GM18508 (cell line): ENCODE results near the gene CLEC2B.
"Not testable (repeated sequence)": the region's sequence is repeated elsewhere in the genome, so short reads cannot be mapped to it uniquely, and the experiment has no call there.

ENCODE experiments used
- ATAC-seq: cut with Tn5 transposase; IDR thresholded peaks from one replicate; pipeline ENCODE4 v1.9.1; 2021; ENCODE audit warnings: moderate number of reproducible peaks; ENCODE audit not compliant: insufficient read depth, unreplicated experiment

CLEC2B gene

GRCh38 chr12:9869307-9870161 is at the start of gene CLEC2B:
TSS of gene CLEC2B (minus strand) at chr12:9869354.
- no peak for ATAC-seq

- no peak for ATAC-seq
Measured at GRCh38 chr12:9911708-9912107, 42.6 kb upstream of the CLEC2B start.

- ATAC-seq, result no peak
Measured at GRCh38 chr12:9910716-9911421, 41.7 kb upstream of the CLEC2B start.

GRCh38 chr12:9909724-9910123 is 40.6 kb upstream of the CLEC2B start:
- no peak for ATAC-seq

- ATAC-seq, result no peak
Measured at GRCh38 chr12:9908350-9908749, 39.2 kb upstream of the CLEC2B start.

GRCh38 chr12:9907769-9908168 is 38.6 kb upstream of the CLEC2B start:
- no peak for ATAC-seq

- no peak for ATAC-seq
Measured at GRCh38 chr12:9906873-9907272, 37.7 kb upstream of the CLEC2B start.

- no peak for ATAC-seq
Measured at GRCh38 chr12:9902539-9903228, 33.5 kb upstream of the CLEC2B start.

- no peak for ATAC-seq
Measured at GRCh38 chr12:9900930-9901329, 31.8 kb upstream of the CLEC2B start.

GRCh38 chr12:9899209-9899608 is 30.1 kb upstream of the CLEC2B start:
- no peak for ATAC-seq

- ATAC-seq, result no peak
Measured at GRCh38 chr12:9897535-9897934, 28.4 kb upstream of the CLEC2B start.

GRCh38 chr12:9895215-9895971 is 26.2 kb upstream of the CLEC2B start:
- ATAC-seq, result no peak

- ATAC-seq, result no peak
Measured at GRCh38 chr12:9888665-9889273, 19.6 kb upstream of the CLEC2B start.

GRCh38 chr12:9883175-9883574 is 14.0 kb upstream of the CLEC2B start:
- ATAC-seq, result no peak

GRCh38 chr12:9881988-9882387 is 12.8 kb upstream of the CLEC2B start:
- ATAC-seq, result no peak

GRCh38 chr12:9881246-9881645 is 12.1 kb upstream of the CLEC2B start, which contains the start of gene KLRF2:
TSS of gene KLRF2 (plus strand) at chr12:9881489. CDS start at chr12:9881596, 107 bp downstream.
- no peak for ATAC-seq

- ATAC-seq, result no peak
Measured at GRCh38 chr12:9880532-9881078, 11.5 kb upstream of the CLEC2B start.

GRCh38 chr12:9876120-9876519 is 7.0 kb upstream of the CLEC2B start:
- ATAC-seq, result not testable (repeated sequence)

- no peak for ATAC-seq
Measured at GRCh38 chr12:9872742-9873141, 3.6 kb upstream of the CLEC2B start.

- no peak for ATAC-seq
Measured at GRCh38 chr12:9872162-9872561, 3.0 kb upstream of the CLEC2B start.
